ENCODE results near the gene TSHZ3. TPM values are rescaled to one million over a fixed set of nuclear protein-coding genes. Genes with fewer than 3 reads are reported as not detected.

Gene TSHZ3
- total and polyA plus RNA-seq, 2 of the 8 experiments (the other 6 are each of a cell fraction or from before 2014, with no cell fraction given) = 3.1 to 12.3 TPM

DNA sequence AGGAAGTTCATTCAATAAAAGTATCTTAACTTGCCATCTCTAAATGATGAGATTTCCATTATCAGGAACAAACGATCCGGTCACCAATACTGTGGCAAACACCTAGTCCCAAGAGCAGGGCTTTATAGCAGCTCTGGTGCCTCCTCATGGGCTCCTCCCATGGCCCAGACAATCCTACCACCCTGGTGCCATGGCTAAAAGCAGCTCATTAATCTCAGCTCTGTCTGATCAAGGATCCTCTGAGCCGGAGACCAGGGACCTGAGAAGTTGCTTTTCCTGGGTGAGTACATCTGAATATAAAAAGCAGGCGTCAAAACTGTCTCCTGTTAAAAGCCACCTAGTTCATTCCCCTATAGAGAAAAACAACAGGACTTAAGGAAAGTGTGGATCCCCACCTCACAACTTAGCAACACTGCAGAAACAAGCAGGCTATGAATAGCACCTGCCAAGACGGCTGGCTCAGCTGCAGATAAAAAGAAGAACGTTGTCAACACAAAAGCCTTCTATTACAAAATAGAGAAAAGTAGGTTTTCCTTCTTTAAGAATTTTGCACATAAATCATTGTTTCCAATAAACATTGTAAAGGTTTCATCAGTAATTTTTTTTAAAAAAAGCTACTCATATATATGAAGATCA lies 30.3 kb downstream of the TSHZ3 start:
- H4K5ac ChIP-seq (ENCODE audit: insufficient read length, low read depth, low read length) = no peak overlapping the region
- H3K18ac ChIP-seq (ENCODE audit: extremely low read depth, low read length) = no peak overlapping the region
- no peaks in the 10 kb centered on the region for H3K27me3 ChIP-seq (replicated peaks in 1 of 4; ENCODE audit: control insufficient read depth in 3 of 4, extremely low read depth in 1 of 4, insufficient read depth in 3 of 4, low read length in 3 of 4)
- H3K23me2 ChIP-seq (ENCODE audit: low read depth, low read length) = no peaks in the 10 kb centered on the region; the same call in 1 of the 2 replicates
- H3K9me3 ChIP-seq (ENCODE audit: insufficient read depth in 2 of 2, low read depth in 1 of 2, low read length in 1 of 2) = no peaks in the 10 kb centered on the region
- H3K79me2 ChIP-seq (ENCODE audit: control insufficient read depth in 1 of 2, insufficient read depth in 2 of 2, low read length in 2 of 2) = peaks cover 0 to 49% of the 10 kb centered on the region in 2 experiments; a peak in 2 of 4 replicates
- H2BK12ac ChIP-seq (ENCODE audit: low read depth, low read length) = no peak overlapping the region
- peaks cover 11% of the 10 kb centered on the region for H3K79me1 ChIP-seq (ENCODE audit: low read depth, low read length)
- H2AFZ ChIP-seq (ENCODE audit: low read length) = no peak overlapping the region
- H3K27ac ChIP-seq (ENCODE audit: low read depth, low read length) = no peak overlapping the region
- no peak overlapping the region for H3K14ac ChIP-seq (ENCODE audit: insufficient read length)
- ChIA-PET POLR2A (ENCODE audit: partially characterized antibody) (no interaction called here), CTCF (ENCODE audit: partially characterized antibody) (interaction anchor here (0.9 to 1.8 kb wide), 5 partner anchors 20 to 264 kb away, joined by 3 to 4 read pairs (median 3); no protein-coding TSS in a partner anchor)
- no peaks in the 10 kb centered on the region for H4K20me1 ChIP-seq (replicated peaks in 1 of 2; ENCODE audit: control insufficient read depth in 1 of 2, insufficient read depth in 2 of 2, low read length in 2 of 2)
- no peak overlapping the region for H3K56ac ChIP-seq (replicated peaks; ENCODE audit: insufficient read length, low read depth, low read length)
- peak overlapping the region in 1 of 2 experiments; percentile 6; a peak in 1 of 4 replicates for H3K4me2 ChIP-seq (ENCODE audit: insufficient read depth in 1 of 2, low read depth in 2 of 2, low read length in 2 of 2)
- no peak overlapping the region for H3K4ac ChIP-seq (replicated peaks; ENCODE audit: insufficient read length, low read depth, low read length)
- no peak overlapping the region for H2BK20ac ChIP-seq (ENCODE audit: low read length)
- no peak overlapping the region; the same call in 1 of the 2 replicates for H2AK5ac ChIP-seq (ENCODE audit: low read depth, low read length)
- H3K36me3 ChIP-seq (ENCODE audit: control insufficient read depth in 2 of 4, insufficient read depth in 4 of 4, low read length in 3 of 4) = no peaks in the 10 kb centered on the region
- H3K4me3 ChIP-seq (ENCODE audit: extremely low read depth in 1 of 4, insufficient read depth in 2 of 4, low read depth in 3 of 4, low read length in 4 of 4) = no peak overlapping the region
- 61% methylated on average over 6 of the region's 6 CpGs; no CpG with 5 or more reads in 1 of the 2 experiments for WGBS, 2 experiments (ENCODE audit: extremely low coverage in 1 of 2, insufficient coverage in 1 of 2, insufficient read length in 1 of 2, insufficient replicate concordance in 2 of 2, low coverage in 1 of 2, low lambda C conversion rate in 2 of 2, missing lambda C conversion rate in 1 of 2)
- H2BK15ac ChIP-seq (ENCODE audit: low read length) = no peak overlapping the region
- no peak for DNase-seq (ENCODE audit: low read depth in 1 of 2, low spot score in 2 of 2)
- peaks cover 8 to 21% (median 19%) of the 10 kb centered on the region in 4 experiments for H3K4me1 ChIP-seq (replicated peaks in 1 of 4; ENCODE audit: control insufficient read depth in 3 of 4, insufficient read depth in 4 of 4, low read length in 3 of 4)
- H4K91ac ChIP-seq (replicated peaks; ENCODE audit: insufficient read length, low read length) = no peak overlapping the region
- no peak overlapping the region for H2BK120ac ChIP-seq (replicated peaks; ENCODE audit: low read depth, low read length)
- H3K23ac ChIP-seq (ENCODE audit: insufficient read length) = no peak overlapping the region
- no peak overlapping the region for H4K8ac ChIP-seq (ENCODE audit: extremely low read depth, insufficient read depth, low read length)
- peak; percentile 73 for FAIRE-seq
- H3K9ac ChIP-seq (replicated peaks in 1 of 4; ENCODE audit: extremely low read depth in 1 of 4, low read depth in 3 of 4, low read length in 3 of 4) = no peak overlapping the region
- H2BK5ac ChIP-seq (ENCODE audit: low read depth, low read length) = 0 out of 2 replicates have a peak overlapping the region, but pooled peaks have one; percentile 38
- TF ChIP-seq YY1 (IDR thresholded peaks at IDR 0.05; ENCODE audit: low read depth, low read length) (no peak), SUZ12 (IDR thresholded peaks at IDR 0.05; ENCODE audit: low read length) (no peak), RXRA (IDR thresholded peaks at IDR 0.05; ENCODE audit: insufficient read depth, low read depth, low read length) (no peak), CHD2 (IDR thresholded peaks at IDR 0.05; ENCODE audit: low read length) (no peak), CREB1 (IDR thresholded peaks at IDR 0.05) (no peak), KDM1A (IDR thresholded peaks at IDR 0.05; ENCODE audit: borderline replicate concordance, low read length) (no peak), POLR2AphosphoS5 (IDR thresholded peaks at IDR 0.05; ENCODE audit: low read depth, low read length) (no peak), BRCA1 (IDR thresholded peaks at IDR 0.05; ENCODE audit: low read depth, low read length) (no peak), TAF7 (optimal IDR thresholded peaks at IDR 0.05; ENCODE audit: borderline replicate concordance, low read depth, low read length) (no peak), EZH2 (IDR thresholded peaks at IDR 0.05; ENCODE audit: low read depth, low read length, severe bottlenecking) (no peak), RAD21 (IDR thresholded peaks at IDR 0.05 in 1 of 2, conservative IDR thresholded peaks at IDR 0.05 in 1 of 2; ENCODE audit: low read depth in 2 of 2, low read length in 2 of 2) (no peak), CHD1 (IDR thresholded peaks at IDR 0.05; ENCODE audit: low read depth, low read length) (no peak), RFX5 (IDR thresholded peaks at IDR 0.05; ENCODE audit: borderline replicate concordance, low read depth, low read length) (no peak)
